Measurements from ENCODE around the gene DIRAS2.

The DIRAS2 gene

GRCh38 chr9:90611568-90611967 is 31.1 kb downstream of the DIRAS2 start:
- DNase-seq = no peak

DNA sequence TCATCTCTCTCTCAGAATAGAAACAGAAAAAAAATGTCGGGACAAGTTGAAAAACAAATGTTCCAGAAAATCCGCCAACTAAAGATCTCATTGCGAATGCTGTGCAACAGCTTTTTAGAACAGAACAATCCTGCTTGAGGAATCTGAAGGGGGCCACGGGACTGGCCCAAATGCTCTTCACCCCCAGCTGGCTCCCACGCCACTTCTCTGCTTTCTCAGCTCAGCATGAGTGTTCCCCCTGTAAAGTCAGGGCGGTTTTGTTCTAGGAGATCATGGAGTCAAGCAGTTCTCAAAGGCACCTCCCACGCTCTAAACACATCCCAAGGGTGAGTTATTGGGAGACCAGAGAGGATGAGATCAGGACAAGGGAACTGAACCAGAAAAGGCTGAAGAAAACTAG is 31.5 kb downstream of the DIRAS2 start:
- no peak for DNase-seq

- no peak for DNase-seq
Measured at GRCh38 chr9:90607701-90608516, 34.7 kb downstream of the DIRAS2 start.

- DNase-seq = no peak
Measured at GRCh38 chr9:90600029-90600428, 42.6 kb downstream of the DIRAS2 start.

DNA sequence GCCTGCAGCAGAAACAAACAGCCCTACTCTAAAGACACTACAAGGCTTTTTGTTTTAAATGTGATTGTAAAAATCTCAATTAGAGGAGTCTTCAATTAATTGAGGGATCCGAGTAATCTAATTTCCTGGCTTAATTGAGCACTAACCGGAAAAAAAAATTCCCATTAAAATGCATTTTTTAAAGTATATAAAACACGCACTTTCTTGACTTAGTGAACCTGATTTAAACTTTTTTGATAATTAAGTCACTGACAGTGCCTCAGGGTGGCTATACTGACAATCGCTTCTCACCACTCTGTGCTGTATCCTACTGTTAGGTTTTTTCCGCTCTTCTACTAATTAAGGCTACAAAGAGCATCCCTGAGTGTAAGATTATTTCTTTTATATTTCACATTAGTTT is 44.4 kb downstream of the DIRAS2 start:
- DNase-seq = no peak

DNA sequence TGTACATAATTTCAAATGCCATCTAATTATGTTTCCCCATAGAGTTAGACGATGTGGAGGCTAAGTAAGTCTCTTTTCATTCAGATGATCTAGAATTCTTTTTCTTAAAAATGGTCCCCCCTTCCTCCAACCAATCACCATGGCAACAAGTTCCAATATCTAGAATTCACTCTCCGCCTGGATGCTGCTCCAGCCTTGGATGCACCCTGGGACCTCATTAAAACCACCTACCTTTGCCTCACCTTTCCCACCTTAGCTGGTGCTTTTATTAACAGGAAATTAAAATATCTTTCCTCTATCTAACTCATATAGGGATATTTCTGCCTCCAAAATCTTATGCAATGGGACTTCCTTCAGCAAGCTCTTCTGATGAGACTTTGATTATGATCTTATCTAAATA is 49.0 kb downstream of the DIRAS2 start:
- DNase-seq = no peak

- DNase-seq = no peak
Measured at GRCh38 chr9:90580576-90580975, 62.0 kb downstream of the DIRAS2 start.

GRCh38 chr9:90579181-90579580 is 63.4 kb downstream of the DIRAS2 start:
- DNase-seq = no peak

GRCh38 chr9:90578126-90578815 is 64.4 kb downstream of the DIRAS2 start:
- no peak for DNase-seq

- no peak for DNase-seq
Measured at GRCh38 chr9:90569511-90569910, 73.1 kb downstream of the DIRAS2 start.

DNA sequence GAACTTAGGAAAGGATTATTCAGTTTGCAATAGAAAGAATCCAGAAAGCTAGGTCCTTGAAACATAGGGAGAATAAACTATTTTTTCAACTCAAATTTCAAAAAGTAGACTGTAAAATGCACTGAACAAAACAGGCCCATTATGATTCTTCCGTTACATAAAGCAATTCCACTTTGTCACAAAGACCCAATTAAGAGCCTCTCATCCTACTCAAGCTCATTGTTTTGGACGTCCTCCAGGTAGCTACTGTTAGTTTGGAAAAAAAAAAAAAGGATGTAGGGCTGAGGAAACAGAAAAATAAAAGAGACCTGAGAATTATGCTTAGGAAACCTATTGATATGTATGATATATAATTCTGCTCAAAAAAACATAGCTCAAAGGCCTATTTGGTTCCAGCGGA is 74.0 kb downstream of the DIRAS2 start:
- no peak for DNase-seq

GRCh38 chr9:90562229-90562628 is 80.4 kb downstream of the DIRAS2 start:
- DNase-seq = no peak

All from NCI-H526 treated with DMSO at 0.1 percent for 48 hours (cell line).